ENCODE measurements around the gene ZNF800. TPM values are rescaled to one million over a fixed set of nuclear protein-coding genes. Genes with fewer than 3 reads are reported as not detected.

The ZNF800 gene
- total RNA-seq, 1 experiment from 2014 or later = 32.4 TPM

DNA sequence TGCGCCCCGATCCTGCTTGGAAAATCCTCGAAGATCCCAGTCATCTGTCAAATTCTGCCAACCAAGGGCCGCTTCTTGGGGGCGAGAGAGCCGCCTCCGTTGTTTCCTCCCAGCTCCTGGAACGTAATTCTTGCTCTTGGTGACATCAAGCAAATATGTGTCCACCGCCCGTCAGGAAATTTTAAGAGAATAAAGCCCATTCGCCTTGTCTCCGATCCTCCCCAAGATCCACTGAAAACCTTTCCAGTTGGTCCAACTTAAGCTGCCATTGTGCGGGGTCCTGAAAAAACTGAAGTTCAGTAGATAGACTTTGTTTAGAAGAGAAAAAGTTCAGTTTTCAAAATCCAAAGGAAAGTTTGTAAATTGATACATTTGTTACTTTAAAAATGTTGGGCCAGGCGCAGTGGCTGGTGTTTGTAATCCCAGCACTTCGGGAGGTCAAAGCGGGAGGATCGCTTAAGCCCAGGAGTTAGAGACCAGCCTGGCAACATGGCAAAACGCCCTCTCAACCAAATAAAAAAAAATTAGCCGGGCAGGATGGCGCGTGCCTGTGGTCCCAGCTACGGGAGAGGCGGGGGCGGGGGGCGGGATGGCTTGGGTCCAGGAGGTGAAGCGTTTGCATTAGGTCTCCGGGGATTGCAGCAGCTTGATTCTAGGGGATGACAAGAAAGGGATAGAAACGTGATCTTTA is 1.0 kb upstream of the ZNF800 start:
- Histone ChIP-seq H3K9me3 (ENCODE audit: insufficient read depth, low read depth) (no peaks in the 10 kb centered on the region), H3K4me1 (replicated peaks; ENCODE audit: insufficient read depth) (peaks cover 22% of the 10 kb centered on the region), H2AFZ (peak overlapping the region; percentile 96), H3K9me2 (ENCODE audit: insufficient read depth) (no peaks in the 10 kb centered on the region), H3K27ac (no peak overlapping the region), H3K4me2 (peak overlapping the region; percentile 85), H4K20me1 (ENCODE audit: insufficient read depth) (no peaks in the 10 kb centered on the region), H3K4me3 (peak overlapping the region; percentile 99), H3K27me3 (ENCODE audit: insufficient read depth, low read depth) (peaks cover 6% of the 10 kb centered on the region; the same call in 1 of the 2 replicates), H3F3A (ENCODE audit: insufficient read depth, low read depth) (peaks cover 6% of the 10 kb centered on the region; the same call in 1 of the 2 replicates), H3K36me3 (ENCODE audit: low read depth) (peaks cover 17% of the 10 kb centered on the region), H3K79me2 (ENCODE audit: low read depth) (peaks cover 38% of the 10 kb centered on the region)
- intact Hi-C loops (cut with micrococcal nuclease; ENCODE audit: unreplicated experiment) = loop anchor here (2.0 to 5.0 kb wide), 3 partner anchors 195 to 815 kb away; partner anchors contain the start of genes ARF5 and SND1
- peak in 1 of 2 experiments; percentile 4 for DNase-seq
- CTCF ChIA-PET = interaction anchor here (0.6 kb wide), 1 partner anchor 816 kb away, joined by 3 read pairs; no protein-coding TSS in a partner anchor
- POLR2A ChIA-PET (ENCODE audit: unreplicated experiment) = no interaction called here
- BruUV-seq (replicated peaks) = TSS peak; percentile 93
- TF ChIP-seq, protein P1, sequence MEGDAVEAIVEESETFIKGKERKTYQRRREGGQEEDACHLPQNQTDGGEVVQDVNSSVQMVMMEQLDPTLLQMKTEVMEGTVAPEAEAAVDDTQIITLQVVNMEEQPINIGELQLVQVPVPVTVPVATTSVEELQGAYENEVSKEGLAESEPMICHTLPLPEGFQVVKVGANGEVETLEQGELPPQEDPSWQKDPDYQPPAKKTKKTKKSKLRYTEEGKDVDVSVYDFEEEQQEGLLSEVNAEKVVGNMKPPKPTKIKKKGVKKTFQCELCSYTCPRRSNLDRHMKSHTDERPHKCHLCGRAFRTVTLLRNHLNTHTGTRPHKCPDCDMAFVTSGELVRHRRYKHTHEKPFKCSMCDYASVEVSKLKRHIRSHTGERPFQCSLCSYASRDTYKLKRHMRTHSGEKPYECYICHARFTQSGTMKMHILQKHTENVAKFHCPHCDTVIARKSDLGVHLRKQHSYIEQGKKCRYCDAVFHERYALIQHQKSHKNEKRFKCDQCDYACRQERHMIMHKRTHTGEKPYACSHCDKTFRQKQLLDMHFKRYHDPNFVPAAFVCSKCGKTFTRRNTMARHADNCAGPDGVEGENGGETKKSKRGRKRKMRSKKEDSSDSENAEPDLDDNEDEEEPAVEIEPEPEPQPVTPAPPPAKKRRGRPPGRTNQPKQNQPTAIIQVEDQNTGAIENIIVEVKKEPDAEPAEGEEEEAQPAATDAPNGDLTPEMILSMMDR (conservative IDR thresholded peaks at IDR 0.05) = no peak
- TF ChIP-seq EZH2 (IDR thresholded peaks at IDR 0.05; ENCODE audit: low read depth) = no peak

DNA sequence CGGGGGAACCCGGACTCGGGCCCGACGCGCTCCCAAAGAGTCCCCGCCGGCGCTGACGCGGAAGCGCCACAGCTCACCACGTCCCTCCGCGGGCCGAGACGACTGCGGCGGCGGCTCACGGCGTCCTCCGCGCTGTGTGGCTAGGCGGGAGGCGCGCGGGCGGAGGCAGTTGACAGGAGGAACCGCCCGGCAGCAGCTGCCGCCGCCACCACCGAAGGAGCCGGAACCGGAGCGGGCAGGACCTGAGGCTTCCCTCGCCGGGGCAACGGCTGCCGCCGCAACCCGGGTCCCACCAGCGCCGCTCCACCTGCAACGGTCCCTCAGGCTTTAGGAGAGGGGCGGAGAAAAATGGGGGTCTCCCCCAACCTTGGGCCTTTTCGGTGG is 334 bp downstream of the ZNF800 start:
- CTCF ChIA-PET = interaction anchor here (0.6 to 0.7 kb wide), 2 partner anchors 11 to 42 kb away, joined by 3 read pairs; no protein-coding TSS in a partner anchor
- POLR2A ChIA-PET (ENCODE audit: unreplicated experiment) = interaction anchor here (0.5 to 1.0 kb wide), 5 partner anchors 28 to 196 kb away, joined by 4 to 9 read pairs (median 6); partner anchors contain the start of gene ARF5

DNA sequence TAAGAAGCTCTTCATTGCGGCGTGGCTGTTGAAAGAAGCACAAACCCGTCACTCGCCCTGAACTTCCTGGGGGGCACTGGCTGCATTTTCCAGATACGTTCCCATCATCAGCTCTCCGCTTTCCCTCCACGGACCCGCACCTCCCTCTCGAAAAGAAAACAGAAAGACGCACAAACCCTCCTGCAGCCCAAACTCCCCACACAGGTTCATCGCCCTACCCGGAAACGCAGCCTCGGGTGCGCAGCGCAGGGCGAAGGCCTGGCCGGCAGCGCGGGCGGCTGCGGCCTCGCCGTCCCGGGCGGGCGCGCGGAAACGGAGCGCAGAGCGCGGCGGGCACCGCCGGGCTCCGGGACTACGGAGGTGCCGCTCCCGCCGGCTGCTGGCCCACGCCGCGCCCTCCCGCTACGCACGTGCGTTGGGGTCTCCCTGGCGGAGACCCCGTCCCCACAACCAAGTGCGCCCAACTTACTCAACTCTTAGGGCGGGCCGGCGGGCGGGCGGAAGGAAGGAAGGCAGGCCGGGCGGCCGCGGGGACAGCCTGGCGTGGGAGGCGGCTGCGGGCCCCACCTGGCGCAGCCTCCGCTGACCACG is 822 bp downstream of the ZNF800 start:
- no peaks in the 10 kb centered on the region for H3K27me3 ChIP-seq (ENCODE audit: insufficient read depth, low read depth)
- peaks cover 5% of the 10 kb centered on the region; the same call in 1 of the 2 replicates for H4K20me1 ChIP-seq (ENCODE audit: insufficient read depth)
- H3K4me2 ChIP-seq = peak overlapping the region; percentile 85
- no peaks in the 10 kb centered on the region for H3K9me3 ChIP-seq (ENCODE audit: insufficient read depth, low read depth)
- intact Hi-C loops (cut with micrococcal nuclease; ENCODE audit: unreplicated experiment) = loop anchor here (2.0 to 5.0 kb wide), 3 partner anchors 197 to 817 kb away; partner anchors contain the start of genes ARF5 and SND1
- DNase-seq = peak in 1 of 2 experiments; percentile 45
- H3K79me2 ChIP-seq (ENCODE audit: low read depth) = peaks cover 51% of the 10 kb centered on the region
- POLR2A ChIA-PET (ENCODE audit: unreplicated experiment) = interaction anchor here (0.6 kb wide), 2 partner anchors 13 to 113 kb away, joined by 3 to 8 read pairs; no protein-coding TSS in a partner anchor
- H3K4me1 ChIP-seq (replicated peaks; ENCODE audit: insufficient read depth) = peaks cover 22% of the 10 kb centered on the region
- TF ChIP-seq, protein P1 (conservative IDR thresholded peaks at IDR 0.05) = no peak
- no peak for TF ChIP-seq EZH2 (IDR thresholded peaks at IDR 0.05; ENCODE audit: low read depth)
- peaks cover 6% of the 10 kb centered on the region; the same call in 1 of the 2 replicates for H3F3A ChIP-seq (ENCODE audit: insufficient read depth, low read depth)
- no TSS peak for BruUV-seq (replicated peaks)
- peaks cover 17% of the 10 kb centered on the region for H3K36me3 ChIP-seq (ENCODE audit: low read depth)
- peak overlapping the region; percentile 99 for H2AFZ ChIP-seq
- no peaks in the 10 kb centered on the region for H3K9me2 ChIP-seq (ENCODE audit: insufficient read depth)
- CTCF ChIA-PET = no interaction called here
- peak overlapping the region; percentile 54 for H3K27ac ChIP-seq
- H3K4me3 ChIP-seq = peak overlapping the region; percentile 99

More for the DNA sequence above, 334 bp downstream of the ZNF800 start:
- peaks cover 17% of the 10 kb centered on the region for H3K36me3 ChIP-seq (ENCODE audit: low read depth)
- no peak for DNase-seq
- H3K27me3 ChIP-seq (ENCODE audit: insufficient read depth, low read depth) = no peaks in the 10 kb centered on the region
- H3K79me2 ChIP-seq (ENCODE audit: low read depth) = peaks cover 49% of the 10 kb centered on the region
- peaks cover 5% of the 10 kb centered on the region; the same call in 1 of the 2 replicates for H4K20me1 ChIP-seq (ENCODE audit: insufficient read depth)
- peaks cover 22% of the 10 kb centered on the region for H3K4me1 ChIP-seq (replicated peaks; ENCODE audit: insufficient read depth)
- H2AFZ ChIP-seq = peak overlapping the region; percentile 99
- no peaks in the 10 kb centered on the region for H3K9me3 ChIP-seq (ENCODE audit: insufficient read depth, low read depth)
- H3K9me2 ChIP-seq (ENCODE audit: insufficient read depth) = no peaks in the 10 kb centered on the region
- peak overlapping the region; percentile 54 for H3K27ac ChIP-seq
- intact Hi-C loops (cut with micrococcal nuclease; ENCODE audit: unreplicated experiment) = loop anchor here (2.0 to 5.0 kb wide), 3 partner anchors 197 to 817 kb away; partner anchors contain the start of genes ARF5 and SND1
- no peak for TF ChIP-seq EZH2 (IDR thresholded peaks at IDR 0.05; ENCODE audit: low read depth)
- TF ChIP-seq, protein P1 (conservative IDR thresholded peaks at IDR 0.05) = no peak
- H3F3A ChIP-seq (ENCODE audit: insufficient read depth, low read depth) = peaks cover 6% of the 10 kb centered on the region; the same call in 1 of the 2 replicates
- peak overlapping the region; percentile 85 for H3K4me2 ChIP-seq
- H3K4me3 ChIP-seq = peak overlapping the region; percentile 99
- BruUV-seq (replicated peaks) = no TSS peak

Measured in PC-9 (cell line).